ENCODE results near the gene GEMIN2.
"Not testable (repeated sequence)": the region's sequence is repeated elsewhere in the genome, so short reads cannot be mapped to it uniquely, and the experiment has no call there.

The GEMIN2 gene

GRCh38 chr14:39114073-39114838, at the start of gene GEMIN2:
Gene GEMIN2, plus strand, starts transcription at chr14:39114323. Its CDS starts 16 bp downstream, at chr14:39114339.
- DNase-seq (ENCODE audit: low read depth): peak; percentile 72

DNA sequence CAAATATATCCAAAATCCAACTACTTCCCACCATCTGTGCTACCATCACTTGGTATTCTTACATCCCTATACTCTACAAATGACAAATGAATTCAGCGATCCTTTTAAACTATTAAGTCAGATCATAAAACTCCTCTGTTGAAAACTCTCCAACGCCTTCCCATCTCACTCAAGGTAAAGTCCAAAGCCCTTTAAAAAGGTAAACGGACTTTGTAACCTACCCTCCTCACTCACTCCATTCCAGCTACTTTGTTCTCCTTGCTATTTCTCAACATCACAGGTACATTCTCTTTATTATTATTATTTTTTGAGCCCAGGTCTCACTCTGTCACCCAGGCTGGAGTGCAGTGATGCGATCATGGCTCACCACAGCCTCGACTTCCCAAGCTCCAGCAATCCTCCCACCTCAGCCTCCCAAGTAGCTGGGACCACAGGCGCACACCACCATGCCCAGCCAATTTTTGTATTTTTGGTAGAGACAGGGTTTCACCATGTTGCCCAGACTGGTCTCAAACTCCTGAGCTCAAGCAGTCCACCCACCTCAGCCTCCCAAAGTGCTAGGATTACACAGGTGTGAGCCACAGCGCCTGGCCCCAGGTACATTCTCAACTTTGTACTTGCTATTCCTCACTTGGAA, 44.8 kb upstream of the GEMIN2 start:
- not testable (repeated sequence) for DNase-seq (ENCODE audit: low read depth)

GRCh38 chr14:39069923-39070322, 44.2 kb upstream of the GEMIN2 start:
- DNase-seq (ENCODE audit: low read depth): no peak

DNA sequence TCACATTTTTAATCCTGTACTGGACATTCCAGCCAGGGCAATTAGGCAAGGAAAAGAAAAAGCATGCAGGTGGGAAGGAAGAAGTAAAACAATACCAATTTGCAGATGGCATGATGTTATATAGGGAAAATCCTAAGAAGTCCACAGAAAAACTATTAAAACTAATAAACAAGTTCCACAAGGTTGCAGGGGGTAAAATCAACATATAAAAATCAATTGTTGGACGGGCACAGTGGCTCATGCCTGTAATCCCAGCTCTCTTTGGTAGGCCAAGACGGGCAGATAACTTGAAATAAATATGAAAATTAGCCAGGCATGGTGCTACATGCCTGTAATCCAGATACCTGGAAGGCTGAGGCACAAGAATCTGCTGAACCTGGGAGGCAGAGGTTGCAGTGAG, 43.0 kb upstream of the GEMIN2 start:
- no peak for DNase-seq (ENCODE audit: low read depth)

- DNase-seq (ENCODE audit: low read depth): no peak
Observed at GRCh38 chr14:39080886-39081285, 33.2 kb upstream of the GEMIN2 start.

GRCh38 chr14:39083127-39083526, 31.0 kb upstream of the GEMIN2 start:
- no peak for DNase-seq (ENCODE audit: low read depth)

DNA sequence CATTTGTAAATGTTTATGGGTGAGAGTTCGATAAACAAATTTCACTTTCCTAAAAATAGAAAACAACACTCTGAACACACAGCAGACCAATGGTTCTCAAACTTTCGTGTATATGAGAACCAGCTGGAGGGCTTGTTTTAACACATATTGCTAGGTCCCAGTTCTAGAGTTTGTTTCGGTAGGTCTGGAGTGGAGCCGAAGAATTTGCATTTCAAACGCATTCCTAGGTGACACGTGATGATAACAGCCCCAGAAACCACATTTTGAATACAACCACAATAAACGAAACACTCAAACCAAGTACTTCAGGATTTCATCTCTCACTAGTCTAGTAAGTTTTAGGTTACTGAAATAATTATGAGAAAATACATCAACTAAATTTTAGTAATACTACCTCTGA, 28.2 kb upstream of the GEMIN2 start:
- DNase-seq (ENCODE audit: low read depth): no peak

GRCh38 chr14:39087493-39087892, 26.6 kb upstream of the GEMIN2 start:
- no peak for DNase-seq (ENCODE audit: low read depth)

DNA sequence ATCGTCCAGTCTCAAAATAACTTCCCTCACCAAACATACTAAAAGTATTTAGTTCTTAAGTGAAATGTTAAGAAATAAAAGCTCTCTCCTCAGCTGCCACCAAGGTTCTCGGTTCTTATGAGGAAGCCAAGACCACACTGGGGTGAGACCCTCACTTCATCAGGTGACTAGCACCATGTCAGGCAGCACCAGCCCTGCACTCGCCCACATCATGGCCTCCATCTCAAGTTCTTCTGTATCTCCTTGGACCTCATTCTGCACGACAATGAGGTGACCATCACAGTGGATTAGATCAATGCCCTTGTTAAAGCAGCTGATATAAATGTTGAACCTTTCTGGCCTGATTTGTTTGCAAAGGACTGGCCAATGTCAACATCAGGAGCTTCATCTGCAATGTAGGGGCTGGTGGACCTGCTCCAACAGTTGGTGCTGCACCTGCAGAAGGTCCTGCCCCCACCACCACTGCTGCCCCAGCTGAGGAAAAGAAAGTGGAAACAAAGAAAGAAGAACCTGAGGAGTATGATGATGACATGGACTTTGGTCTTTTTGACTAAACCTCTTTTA, 23.5 kb upstream of the GEMIN2 start:
- DNase-seq (ENCODE audit: low read depth): no peak

GRCh38 chr14:39091716-39092115, 22.4 kb upstream of the GEMIN2 start:
- DNase-seq (ENCODE audit: low read depth): no peak

GRCh38 chr14:39094515-39094914, 19.6 kb upstream of the GEMIN2 start:
- no peak for DNase-seq (ENCODE audit: low read depth)

GRCh38 chr14:39097159-39097558, 17.0 kb upstream of the GEMIN2 start:
- no peak for DNase-seq (ENCODE audit: low read depth)

GRCh38 chr14:39099215-39099614, 14.9 kb upstream of the GEMIN2 start:
- not testable (repeated sequence) for DNase-seq (ENCODE audit: low read depth)

DNA sequence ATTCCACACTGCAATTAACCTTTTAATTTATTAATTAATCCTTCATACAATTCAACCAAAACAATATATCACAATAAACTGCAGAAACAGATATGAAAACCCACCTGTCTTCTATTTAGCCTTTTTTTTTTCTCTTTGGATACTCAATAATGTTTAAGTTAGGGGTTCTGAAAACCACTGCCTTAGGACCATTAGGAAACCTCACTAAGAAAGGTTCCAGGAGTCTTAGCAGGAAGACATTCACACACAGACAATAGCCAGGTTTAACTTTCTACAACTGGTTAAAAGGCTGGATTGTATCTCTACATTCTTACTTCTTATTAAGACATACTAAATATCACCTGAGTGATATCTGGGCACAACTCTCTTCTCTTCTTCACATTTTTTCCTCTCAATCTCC, 14.4 kb upstream of the GEMIN2 start:
- DNase-seq (ENCODE audit: low read depth): no peak

GRCh38 chr14:39102265-39102968, 11.7 kb upstream of the GEMIN2 start:
- DNase-seq (ENCODE audit: low read depth): no peak

- peak; percentile 40 for DNase-seq (ENCODE audit: low read depth)
Observed at GRCh38 chr14:39102969-39103957, 10.9 kb upstream of the GEMIN2 start, which contains the start of gene SEC23A. Gene SEC23A, minus strand, starts transcription at chr14:39103235. Its CDS starts 7,117 bp downstream, at chr14:39096118.

GRCh38 chr14:39104078-39104801, 9.9 kb upstream of the GEMIN2 start:
- DNase-seq (ENCODE audit: low read depth): not testable (repeated sequence)

DNA sequence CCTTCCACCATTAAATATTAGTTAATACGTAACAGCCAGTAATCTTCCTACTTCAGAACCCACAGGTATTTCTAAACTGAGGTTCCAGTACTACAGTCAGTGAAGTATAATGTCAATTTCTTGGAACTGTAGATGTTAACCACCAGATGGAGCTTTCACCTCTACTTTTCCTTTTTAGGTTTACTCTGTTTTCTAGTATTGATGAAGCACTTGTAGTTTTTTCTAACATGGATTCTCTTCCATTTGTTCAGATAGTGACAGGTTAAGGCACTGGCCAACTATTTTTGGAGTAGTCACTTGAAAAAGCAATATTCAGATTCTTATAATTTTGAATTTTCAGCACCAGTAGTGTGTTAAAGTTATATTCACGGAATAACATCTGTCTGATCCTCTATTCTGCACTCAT, 6.5 kb upstream of the GEMIN2 start:
- no peak for DNase-seq (ENCODE audit: low read depth)

DNA sequence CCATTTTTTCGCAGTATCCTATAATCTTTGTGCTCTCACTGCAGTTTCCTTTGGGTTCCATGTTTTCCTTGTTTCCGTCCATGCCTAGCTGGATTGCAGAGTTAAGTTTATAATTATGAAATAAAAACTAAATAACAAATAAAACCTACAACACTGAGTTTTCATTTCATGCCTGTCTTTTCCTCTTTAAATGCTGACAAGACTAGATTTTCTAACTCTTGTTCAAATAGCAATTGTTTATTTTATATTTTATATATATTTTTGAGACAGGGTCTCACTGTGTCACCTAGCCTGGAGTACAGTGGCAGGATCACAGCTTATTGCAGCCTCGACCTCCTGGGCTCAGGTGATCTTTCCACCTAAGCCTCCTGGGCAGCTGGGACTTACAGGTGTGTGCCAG, 5.3 kb upstream of the GEMIN2 start:
- DNase-seq (ENCODE audit: low read depth): no peak

- DNase-seq (ENCODE audit: low read depth): no peak
Observed at GRCh38 chr14:39109893-39110715, 4.0 kb upstream of the GEMIN2 start.
